NCI-H446 (cell line): ENCODE data around the gene OR2W1.

Source experiments
- DNase-seq, 2 experiments: peaks; one replicate each; lab custom pipeline; 2025; lab: John Stamatoyannopoulos, UW

OR2W1 gene, protein sequence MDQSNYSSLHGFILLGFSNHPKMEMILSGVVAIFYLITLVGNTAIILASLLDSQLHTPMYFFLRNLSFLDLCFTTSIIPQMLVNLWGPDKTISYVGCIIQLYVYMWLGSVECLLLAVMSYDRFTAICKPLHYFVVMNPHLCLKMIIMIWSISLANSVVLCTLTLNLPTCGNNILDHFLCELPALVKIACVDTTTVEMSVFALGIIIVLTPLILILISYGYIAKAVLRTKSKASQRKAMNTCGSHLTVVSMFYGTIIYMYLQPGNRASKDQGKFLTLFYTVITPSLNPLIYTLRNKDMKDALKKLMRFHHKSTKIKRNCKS

DNA sequence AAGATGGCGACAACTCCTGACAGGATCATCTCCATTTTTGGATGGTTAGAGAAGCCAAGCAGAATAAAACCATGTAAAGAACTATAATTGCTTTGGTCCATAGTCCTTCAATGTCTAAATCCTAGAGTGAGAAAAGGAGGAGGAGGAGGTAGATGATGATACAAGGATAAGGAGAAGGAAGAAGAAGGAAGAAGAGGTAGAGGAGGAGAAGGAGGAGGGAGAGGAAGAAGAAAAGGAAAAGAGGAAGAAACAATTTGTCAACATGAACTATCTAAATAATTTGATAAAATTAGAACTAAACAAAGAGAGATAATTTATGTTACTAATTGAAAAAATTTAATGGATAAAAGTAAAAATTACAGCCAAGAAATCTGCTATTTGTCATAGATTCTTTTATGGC is at the start of gene OR2W1:
TSS of gene OR2W1 (minus strand) at position 101 of the 400 bp plus-strand sequence. CDS start at position 101, 0 bp downstream.
- DNase-seq, result no peak

DNA sequence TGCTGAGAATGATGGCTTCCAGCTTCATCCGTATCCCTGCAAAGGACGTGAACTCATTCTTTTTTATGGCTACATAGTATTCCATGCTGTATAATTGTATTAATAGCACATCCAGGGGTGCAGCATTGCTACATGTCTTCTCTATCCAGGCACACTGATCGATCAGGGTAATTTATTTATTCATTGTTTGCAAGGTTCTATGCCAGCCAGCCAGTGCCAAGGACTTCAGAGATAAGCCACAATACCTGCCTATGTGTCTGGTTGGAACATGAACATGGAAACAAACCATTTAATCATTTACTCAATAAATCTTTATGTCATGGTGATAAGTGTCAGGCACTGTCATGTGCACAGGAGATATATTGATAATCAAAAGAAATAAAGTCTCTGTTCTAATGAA is 48.0 kb upstream of the OR2W1 start:
- no peak for DNase-seq

DNA sequence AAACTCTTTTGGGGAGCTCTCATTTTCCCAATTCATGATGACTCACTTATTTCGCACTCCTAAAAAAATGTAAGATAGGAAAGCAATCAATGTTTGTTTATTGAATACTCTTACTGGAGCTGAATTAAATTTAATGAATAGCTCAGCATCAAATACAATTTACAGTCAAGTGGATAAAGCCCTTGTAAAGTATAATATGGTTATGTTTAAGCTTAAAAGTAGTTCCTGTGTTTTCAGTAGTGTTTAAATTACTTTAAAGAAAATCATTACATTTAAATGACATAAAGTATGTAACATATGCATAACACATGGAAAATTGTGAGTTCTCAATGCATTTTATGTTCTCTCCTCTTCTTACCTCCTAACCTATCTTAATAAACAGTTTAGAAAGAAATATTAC is 42.2 kb upstream of the OR2W1 start, which contains the start of gene OR2B3:
TSS of gene OR2B3 (minus strand) at position 101 of the 400 bp plus-strand sequence. CDS start at position 36, 65 bp downstream.
- no peak for DNase-seq

DNA sequence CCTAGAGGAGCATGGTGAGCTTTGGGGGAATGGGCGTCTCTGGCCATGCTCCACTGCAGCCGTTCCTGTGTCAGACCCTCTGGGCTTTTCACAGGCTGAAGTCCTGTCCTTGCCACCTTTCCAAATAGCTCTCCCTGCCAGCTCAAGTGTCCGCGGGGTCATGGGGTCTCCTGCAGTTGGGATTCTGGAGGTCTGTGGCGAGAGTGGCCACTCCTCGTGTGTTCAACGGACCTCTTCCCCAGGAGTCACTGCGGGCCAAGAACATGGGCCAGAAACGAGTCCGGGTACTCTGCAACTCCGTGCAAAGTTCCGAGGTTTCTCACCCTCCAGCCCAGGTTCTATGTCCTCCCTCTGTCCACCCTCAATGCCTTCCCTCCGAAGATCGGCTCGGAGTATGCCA is 37.5 kb upstream of the OR2W1 start:
- DNase-seq, result no peak

DNA sequence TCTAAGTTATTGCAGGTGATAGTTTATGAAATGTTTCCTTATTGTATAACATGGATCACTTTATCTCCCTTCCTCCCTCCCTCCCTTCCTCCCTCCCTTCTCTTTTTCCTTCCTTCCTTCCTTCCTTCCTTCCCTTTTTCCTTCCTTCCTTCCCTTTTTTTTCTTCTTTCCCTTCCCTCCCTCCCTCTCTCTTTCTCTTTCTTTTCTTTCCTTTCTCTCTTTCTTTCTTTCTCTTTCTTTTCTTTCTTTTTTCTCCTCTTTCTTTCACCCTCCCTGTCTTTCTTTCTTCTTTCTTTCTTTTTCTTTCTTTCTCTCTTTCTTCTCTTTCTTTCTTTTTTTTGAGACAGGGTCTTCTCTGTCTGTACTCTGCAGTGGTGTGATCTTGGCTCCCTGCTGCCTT is 36.3 kb upstream of the OR2W1 start:
- no peak for DNase-seq

DNA sequence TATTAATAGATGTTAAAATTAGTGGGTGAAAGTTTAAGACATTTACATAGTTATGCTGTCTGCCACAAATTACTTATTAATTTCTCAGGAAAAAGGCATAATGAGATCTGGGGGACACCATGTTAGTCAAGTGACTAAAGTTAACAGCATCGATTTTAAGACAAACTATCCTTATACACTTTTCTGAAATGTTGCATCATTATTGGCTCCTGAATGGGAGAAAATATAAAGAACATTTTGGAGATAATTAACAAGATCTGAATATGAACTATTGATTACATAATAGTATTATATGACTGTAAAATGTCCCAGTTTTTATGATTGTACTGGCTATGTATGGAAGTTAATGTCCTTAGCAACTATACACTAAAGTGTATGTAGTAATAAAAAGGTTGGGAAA is 34.2 kb upstream of the OR2W1 start:
- DNase-seq, result no peak

DNA sequence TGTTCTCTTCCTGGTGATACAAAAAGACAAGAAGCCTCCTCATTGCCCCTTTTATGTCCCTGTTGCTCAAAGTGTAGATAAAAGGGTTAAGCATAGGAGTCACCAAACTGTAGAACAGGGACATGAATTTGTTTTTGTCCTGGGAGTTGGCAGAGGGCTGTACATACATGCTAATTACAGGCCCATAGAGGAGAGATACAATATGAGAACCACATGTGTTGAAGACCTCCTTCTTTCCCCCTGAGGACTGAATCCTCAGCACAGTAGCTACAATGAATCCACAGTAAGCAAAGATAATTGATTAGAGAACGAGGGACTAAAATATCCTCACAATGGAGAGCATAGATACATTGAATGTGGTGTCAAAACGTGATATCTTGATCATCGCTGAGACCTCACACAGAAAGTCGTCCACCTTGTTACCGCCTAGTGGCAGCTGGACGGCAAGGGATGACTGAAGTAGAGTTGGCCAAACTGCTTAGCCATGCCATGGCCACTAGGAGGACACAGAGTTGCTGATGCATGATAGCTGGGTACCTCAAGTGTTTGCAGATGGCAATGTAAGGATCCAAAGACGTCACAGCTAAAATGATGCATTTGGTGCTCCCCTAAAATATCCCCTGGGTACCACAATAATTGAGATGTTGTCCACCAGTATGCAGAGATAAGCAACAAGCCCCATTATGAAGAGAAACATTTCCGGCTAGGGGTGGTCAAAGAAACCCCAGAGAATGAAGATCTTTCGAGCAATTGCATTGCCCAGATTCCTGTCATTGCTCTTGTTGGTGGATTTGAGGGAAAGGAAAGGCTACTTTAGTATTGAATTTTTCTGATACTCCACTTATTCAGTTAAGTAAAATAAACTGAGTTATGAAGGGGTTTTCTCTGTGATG is 27.1 kb upstream of the OR2W1 start:
- peak in 1 of 2 experiments; percentile 8 for DNase-seq

DNA sequence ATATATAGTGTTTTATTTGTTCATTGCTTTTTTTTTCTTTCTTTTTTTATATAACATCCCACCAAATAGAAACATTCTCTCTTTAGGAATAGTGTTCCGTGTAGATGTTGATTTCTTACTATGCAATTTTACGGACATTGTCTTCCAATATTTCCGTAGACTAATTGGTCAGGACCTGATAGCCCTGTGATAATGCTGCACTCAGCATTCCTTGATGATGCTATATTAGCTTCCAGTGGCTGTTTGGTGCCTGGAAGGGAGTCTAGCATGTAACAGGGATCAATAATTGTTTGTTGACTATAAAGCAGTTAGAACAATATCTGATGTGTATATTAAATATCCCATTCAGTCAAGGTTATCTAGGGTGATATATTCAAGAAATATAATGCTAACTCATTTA is 6.7 kb upstream of the OR2W1 start:
- DNase-seq, result no peak

DNA sequence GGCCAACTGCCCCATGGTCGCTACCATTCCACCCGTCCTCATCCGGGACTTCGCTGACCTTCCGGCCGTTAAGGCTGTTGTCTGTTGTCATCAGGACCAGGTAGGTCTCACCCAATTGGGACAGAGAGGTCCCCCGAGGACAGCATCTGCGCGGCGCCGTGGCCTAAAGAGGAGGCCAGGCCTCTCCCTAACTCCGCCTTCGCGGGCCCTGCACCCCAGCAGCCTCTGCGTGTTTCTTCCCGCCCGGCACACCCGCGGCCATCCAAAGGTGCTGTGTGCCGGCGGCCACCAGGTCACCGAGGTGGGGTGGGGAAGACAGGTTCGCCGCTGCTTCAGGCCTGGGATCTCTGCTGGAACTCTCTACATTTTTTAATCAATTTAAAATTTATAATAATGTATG is 9.0 kb downstream of the OR2W1 start:
- no peak for DNase-seq

DNA sequence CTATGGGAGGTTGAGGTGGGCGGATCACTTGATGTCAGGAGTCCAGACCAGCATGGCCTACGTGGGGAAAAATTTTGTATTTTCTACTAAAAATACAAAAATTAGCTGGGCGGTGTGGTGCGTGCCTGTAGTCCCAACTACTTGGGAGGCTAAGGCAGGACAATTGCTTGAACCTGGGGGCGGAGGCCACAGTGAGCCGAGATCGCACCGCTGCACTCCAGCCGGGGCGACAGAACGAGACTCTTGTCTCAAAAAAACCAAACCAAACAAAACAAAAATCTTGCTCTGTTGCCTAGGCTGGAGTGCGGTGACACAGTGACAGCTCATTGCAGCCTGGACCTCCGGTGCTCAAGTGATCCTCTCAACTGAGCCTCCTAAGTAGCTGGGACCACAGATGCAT is 16.2 kb downstream of the OR2W1 start:
- DNase-seq, result no peak

DNA sequence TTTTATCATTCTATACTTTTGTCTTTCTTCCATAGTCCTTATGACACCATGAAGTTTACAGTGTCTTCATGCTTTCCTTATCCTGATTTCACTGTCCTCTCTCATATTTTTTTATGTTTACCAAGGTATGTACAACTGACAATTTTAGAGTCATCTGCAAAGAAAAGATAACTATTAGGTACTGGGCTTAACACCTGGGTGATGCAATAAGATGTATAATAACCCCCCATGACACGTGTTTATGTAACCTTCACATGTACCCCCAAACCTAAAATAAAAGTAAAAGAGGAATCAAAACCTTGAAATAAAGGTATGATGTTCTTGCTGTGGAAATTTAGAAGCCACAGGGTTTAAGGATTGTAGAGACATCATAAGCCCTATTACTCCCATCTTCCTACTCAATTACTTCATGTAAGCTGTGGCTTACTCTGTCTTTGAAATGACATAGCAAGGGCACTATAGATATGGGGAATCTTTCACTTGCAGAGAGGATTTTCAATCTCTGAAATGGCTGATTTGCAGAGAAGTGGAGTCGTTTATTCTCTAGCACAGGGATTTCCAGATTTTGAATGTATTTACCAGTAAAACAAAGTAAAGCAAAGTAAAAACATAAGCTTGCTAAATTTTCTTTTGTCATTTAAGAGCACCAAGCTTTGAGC is 18.9 kb downstream of the OR2W1 start:
- no peak for DNase-seq

DNA sequence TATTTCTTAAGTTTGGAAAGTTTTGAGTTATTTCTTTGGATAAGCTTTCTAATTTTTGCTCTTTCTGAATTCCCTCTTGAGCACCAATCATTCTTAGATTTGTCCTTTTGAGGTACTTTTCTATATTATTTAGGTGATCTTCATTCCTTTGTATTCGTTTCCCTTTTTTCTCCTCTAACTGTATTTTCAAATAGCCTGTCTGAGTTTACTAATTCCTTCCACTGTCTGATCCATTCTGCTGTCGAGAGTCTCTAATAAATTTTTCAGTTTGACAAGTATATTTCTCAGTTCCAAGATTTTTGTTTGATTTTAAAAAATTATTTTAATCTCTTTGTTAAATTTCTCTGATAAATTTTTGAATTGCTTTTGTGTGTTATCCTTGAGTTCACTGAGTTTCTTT is 23.5 kb downstream of the OR2W1 start:
- DNase-seq, result no peak

DNA sequence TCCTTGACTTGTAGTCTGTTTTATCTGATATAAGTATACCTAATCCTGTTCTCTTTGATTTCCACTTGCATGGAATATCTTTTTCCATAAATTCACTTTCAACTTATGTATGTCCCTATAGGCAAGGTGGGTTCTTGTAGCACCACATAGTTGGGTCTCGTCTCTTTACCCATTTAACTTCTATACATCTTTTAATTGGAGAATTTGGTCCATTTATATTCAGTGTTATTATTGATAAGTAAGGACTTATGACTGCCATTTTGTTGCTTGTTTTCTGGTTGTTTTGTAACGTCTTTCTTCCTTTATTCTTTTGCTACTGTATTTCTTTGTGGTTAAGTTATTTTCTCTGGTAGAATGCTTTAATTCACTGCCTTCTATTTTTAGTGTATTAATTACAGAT is 25.3 kb downstream of the OR2W1 start:
- no peak for DNase-seq

DNA sequence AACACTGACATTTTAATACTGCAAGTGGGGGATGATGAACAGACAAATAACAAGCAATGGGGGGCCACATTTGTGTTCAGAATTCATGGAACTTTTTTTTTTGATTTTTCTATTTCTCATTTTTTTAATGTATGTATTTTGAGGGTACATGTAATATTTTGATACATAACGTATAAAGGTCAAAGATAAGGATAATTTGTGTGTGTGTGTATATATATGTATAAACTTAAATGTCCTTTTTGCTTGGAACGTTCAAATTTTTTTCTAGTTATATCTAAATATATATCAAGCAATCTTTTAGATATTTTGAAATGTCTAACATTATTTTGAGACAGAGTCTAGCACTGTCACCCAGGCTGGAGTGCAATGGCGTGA is 27.6 kb downstream of the OR2W1 start:
- no peak for DNase-seq

DNA sequence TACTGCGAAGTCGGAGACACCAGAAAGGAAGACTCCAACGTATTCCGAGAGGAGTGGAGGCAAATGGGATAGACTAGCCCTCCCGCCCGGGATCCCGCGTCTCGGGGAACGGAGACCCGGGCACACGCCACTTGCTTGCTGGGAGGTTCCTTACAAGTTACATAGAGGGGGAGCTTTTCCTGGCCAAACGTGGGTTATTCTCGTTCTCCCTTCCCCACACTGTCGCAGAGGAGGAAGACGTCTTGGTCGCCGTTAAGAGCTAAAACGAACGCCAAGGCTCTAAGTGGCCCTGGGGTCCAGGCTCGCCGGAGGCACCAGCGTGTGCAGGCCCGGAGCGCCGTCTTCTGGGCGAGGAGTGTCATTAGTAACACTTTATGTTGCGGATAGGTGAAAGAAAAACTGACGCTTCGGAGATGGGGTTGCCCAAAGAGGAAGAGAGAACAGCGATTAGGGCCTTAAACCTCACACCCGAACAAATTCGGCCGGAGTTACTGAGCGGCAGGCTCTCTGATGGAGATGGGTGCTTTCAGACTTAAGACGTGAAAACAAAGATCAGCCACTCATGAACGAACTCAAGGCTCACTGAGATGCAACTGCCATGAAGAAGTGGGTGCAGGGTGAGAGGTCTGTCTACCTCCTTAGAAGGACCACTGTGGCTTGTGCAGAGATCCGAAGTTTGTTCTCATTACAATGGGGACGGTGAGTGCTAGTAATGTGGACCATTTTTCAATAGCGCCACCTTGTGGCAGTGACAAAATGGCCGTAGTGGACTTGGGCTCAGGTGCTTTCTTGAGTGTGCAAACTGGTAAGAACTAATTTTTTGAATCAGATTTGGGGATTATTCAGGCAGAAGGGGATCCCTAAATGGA is 28.2 kb downstream of the OR2W1 start:
- peak; percentile 74 to 89 for DNase-seq

DNA sequence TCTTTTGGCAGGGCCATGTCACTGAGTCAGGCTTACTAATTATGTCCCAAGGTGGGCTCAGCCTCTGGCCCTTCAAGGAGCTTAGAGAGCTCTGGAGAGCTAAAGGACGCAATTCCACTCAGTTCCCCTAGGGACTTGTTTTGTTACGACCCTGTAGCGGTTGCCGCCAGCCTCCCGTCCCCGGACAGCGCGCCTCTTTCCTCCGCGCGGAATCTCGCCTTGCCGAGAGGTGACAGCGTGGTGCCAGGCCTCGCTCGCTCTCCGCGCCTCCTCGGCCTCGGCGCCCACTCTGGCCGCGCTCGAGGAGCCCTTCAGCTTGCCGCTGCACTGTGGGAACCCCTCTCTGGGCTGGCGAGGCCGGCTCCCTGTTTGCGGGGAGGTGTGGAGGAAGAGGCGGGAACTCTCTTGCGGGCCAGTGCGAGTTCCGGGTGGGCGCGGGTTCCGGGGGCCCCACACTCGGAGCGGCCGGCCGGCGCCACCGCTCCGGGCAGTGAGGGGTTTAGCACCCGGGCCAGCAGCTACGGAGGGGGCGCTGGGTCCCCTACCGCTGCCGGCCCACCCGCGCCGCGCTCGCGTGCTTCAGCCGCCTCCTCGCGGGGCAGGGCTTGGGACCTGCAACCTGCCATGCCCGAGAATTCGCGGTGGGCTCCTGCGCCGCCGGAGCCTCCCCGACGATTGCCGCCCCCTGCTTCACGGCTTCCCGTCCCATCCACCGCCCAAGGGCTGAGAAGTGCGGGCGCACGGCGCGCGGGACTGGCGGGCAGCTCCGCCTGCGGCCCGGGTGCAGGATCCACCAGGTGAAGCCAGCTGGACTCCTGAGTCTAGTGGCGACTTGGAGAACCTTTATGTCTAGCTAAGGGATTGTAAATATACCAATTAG is 30.0 kb downstream of the OR2W1 start:
- no peak for DNase-seq

DNA sequence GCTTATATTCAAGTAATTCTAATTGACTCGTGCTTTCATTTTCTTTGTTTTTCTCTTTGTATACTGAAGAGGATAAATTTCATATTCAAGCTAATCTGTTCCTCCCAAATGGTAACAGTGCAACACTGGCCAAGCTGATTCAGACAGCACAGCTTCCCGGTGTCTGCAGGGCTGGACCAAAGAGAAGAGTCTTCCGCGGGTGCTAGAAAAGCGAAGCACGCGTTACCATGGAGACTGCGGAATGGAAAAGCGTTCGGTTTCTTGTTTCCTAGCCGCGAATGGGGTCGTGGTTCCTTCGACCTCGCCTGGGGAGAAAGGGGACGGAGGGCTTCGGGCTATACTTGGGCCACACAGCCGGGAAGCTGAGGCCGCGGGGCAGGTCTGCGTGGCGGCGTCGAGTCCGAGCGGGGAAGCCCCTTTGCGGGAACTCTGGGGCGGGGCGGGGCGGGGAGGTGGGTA is 33.7 kb downstream of the OR2W1 start:
- peak; percentile 35 to 76 for DNase-seq

DNA sequence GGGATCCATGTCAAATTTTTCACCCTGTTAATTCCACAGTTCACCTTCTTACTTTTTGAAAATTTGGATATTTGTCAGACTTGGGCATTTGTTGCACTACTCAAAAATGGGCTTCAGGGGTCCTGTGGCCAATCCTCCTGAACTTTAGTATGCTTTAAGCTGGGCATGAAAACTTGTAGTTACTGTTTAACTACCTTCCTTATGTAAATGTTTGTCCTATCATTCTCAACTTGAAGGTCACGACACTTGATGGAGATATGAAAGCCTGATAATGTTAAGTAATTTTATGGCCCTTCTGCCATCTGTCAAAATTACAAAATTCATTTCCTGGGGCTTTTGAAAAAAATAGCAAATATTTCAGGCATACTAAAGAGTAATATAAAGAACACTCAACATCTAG is 35.6 kb downstream of the OR2W1 start:
- no peak for DNase-seq

DNA sequence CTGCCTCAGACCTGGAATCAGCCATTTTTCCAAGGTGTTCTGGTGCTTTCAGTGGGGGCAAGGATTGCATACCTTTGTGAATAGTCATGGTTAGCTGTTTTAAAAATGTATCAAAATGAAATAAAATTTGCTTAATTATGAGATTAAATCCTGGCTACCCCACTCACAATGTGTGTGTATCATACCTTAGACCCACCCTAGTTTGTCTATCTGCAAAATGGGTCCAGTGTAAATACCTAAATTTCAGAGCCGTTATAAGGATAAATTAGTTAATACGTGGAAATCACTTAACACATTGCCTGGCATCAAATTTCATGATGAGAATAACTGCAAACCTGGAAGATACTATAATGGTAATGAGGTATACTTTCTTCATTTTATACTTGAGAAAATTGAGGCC is 36.9 kb downstream of the OR2W1 start:
- no peak for DNase-seq

DNA sequence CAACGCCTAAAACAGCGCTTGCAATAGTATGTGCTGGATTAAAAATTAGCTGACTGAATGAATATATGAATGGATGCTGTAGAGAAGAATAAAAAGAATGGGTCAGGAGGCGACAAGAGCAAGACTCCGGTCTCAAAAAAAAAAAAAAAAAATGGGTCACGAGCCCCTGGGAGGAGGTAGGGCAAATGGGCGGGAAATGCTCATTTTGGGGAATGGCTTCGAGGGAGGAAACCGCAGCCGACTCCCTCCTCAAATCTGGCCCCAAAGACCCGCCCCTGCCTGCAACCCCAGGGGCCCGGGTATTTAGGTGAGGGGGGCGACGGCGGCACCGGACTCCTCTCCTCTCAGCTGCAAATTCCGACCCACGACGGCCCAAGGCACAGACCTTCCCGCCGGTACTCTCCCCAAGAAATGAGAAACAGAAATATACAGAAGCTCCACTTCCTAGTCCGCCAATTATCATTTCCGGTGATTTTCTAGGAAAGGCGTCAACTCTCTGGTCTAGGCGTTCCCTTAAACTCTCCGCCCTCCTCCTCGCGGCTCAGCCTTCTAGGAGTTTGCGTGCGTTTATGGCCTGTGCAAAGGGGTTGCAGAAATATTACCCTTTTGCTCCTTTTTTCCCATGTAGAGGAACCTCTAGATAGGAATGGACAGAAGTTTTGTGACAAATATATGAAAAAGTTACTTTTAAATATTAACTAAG is 39.6 kb downstream of the OR2W1 start, which contains the start of gene ZNF311:
TSS of gene ZNF311 (minus strand) at position 133 of the 703 bp plus-strand sequence. CDS start 1,361 bp downstream, outside the sequence.
- peak; percentile 84 to 86 for DNase-seq
